HL-60/S4 treated with retinoic acid at 250 ng/mL for 4 days and 3 days (cell line): ENCODE results near the gene OPN1SW.

Source experiments
- in situ Hi-C: fragments of 300-500 bp; cut with MboI; formaldehyde crosslinking; loops from 2 replicates; pipeline ENCODE4 v1.7.0; 2022; ENCODE audit warnings: low sequenced_read_pairs

OPN1SW gene

GRCh38 chr7:128794020-128794419, 18.4 kb upstream of the OPN1SW start:
- in situ Hi-C loops, result no loop called here

GRCh38 chr7:128793181-128793547, 17.6 kb upstream of the OPN1SW start:
- in situ Hi-C loops, result no loop called here

- in situ Hi-C loops, result no loop called here
Measured at GRCh38 chr7:128792471-128793180, 17.0 kb upstream of the OPN1SW start.

- in situ Hi-C loops, result no loop called here
Measured at GRCh38 chr7:128791972-128792327, 16.4 kb upstream of the OPN1SW start.

GRCh38 chr7:128791121-128791971, 15.8 kb upstream of the OPN1SW start, which contains the start of gene CCDC136:
Gene CCDC136, plus strand, starts transcription at chr7:128791968. Its CDS starts 444 bp downstream, at chr7:128792412.
- in situ Hi-C loops, result no loop called here

GRCh38 chr7:128790315-128791041, 14.9 kb upstream of the OPN1SW start:
- in situ Hi-C loops, result no loop called here

GRCh38 chr7:128788446-128789412, 13.1 kb upstream of the OPN1SW start:
- in situ Hi-C loops, result no loop called here

- in situ Hi-C loops, result no loop called here
Measured at GRCh38 chr7:128785738-128786137, 10.1 kb upstream of the OPN1SW start.

- in situ Hi-C loops, result no loop called here
Measured at GRCh38 chr7:128783143-128783861, 7.7 kb upstream of the OPN1SW start.

- in situ Hi-C loops, result no loop called here
Measured at GRCh38 chr7:128781851-128782250, 6.3 kb upstream of the OPN1SW start.

- in situ Hi-C loops, result no loop called here
Measured at GRCh38 chr7:128781126-128781525, 5.5 kb upstream of the OPN1SW start.

- in situ Hi-C loops, result no loop called here
Measured at GRCh38 chr7:128778946-128779345, 3.4 kb upstream of the OPN1SW start.

- in situ Hi-C loops, result no loop called here
Measured at GRCh38 chr7:128777156-128778123, 1.8 kb upstream of the OPN1SW start.

GRCh38 chr7:128774921-128775320, 673 bp downstream of the OPN1SW start:
- in situ Hi-C loops, result no loop called here

GRCh38 chr7:128774029-128774689, 1.4 kb downstream of the OPN1SW start:
- in situ Hi-C loops, result no loop called here

- in situ Hi-C loops, result no loop called here
Measured at GRCh38 chr7:128773604-128774003, 2.0 kb downstream of the OPN1SW start.

- in situ Hi-C loops, result no loop called here
Measured at GRCh38 chr7:128770233-128770632, 5.4 kb downstream of the OPN1SW start.

GRCh38 chr7:128767475-128768110, 8.0 kb downstream of the OPN1SW start:
- in situ Hi-C loops, result no loop called here
